ENCODE data around the gene PREX1.

PREX1 gene

GRCh38 chr20:48597521-48598302 lies 230.1 kb downstream of the PREX1 start:
- in situ Hi-C loops (cut with HindIII; ENCODE audit: low pct_unique_long_range_greater_than_20kb, low sequenced_read_pairs) = no loop called here
- no peak for TF ChIP-seq JUND (IDR thresholded peaks at IDR 0.05; ENCODE audit: low read depth)
- peak in 1 of 2 experiments; percentile 38 for DNase-seq (ENCODE audit: low read depth in 1 of 2, low spot score in 1 of 2)

- TF ChIP-seq JUND (IDR thresholded peaks at IDR 0.05; ENCODE audit: low read depth) = no peak
- in situ Hi-C loops (cut with HindIII; ENCODE audit: low pct_unique_long_range_greater_than_20kb, low sequenced_read_pairs) = no loop called here
- DNase-seq (ENCODE audit: low read depth in 1 of 2, low spot score in 1 of 2) = no peak
Measured at GRCh38 chr20:48596334-48596898, 231.4 kb downstream of the PREX1 start.

GRCh38 chr20:48595495-48596333 lies 232.1 kb downstream of the PREX1 start:
- no peak for DNase-seq (ENCODE audit: low read depth in 1 of 2, low spot score in 1 of 2)
- in situ Hi-C loops (cut with HindIII; ENCODE audit: low pct_unique_long_range_greater_than_20kb, low sequenced_read_pairs) = no loop called here
- no peak for TF ChIP-seq JUND (IDR thresholded peaks at IDR 0.05; ENCODE audit: low read depth)

DNA sequence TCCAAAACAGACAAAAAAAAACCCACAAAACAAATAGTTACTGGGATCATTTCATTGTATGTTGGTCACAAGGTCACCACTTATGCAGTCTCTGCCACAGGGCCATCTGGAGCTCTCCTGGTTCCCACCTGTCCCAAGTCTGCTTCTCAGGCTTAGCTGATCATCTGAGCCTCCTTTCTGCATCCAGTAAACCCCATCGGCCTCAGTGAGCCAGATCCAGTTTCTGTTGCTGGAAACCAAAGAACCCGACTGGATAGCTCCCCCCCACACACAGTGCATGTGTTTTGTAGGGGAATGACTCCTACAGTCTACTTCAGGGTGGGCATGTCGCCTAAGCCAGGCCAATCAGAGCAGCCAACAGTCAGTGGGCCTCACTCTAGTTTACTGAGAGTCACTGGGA lies 233.3 kb downstream of the PREX1 start:
- no peak for DNase-seq (ENCODE audit: low read depth in 1 of 2, low spot score in 1 of 2)
- TF ChIP-seq JUND (IDR thresholded peaks at IDR 0.05; ENCODE audit: low read depth) = no peak
- in situ Hi-C loops (cut with HindIII; ENCODE audit: low pct_unique_long_range_greater_than_20kb, low sequenced_read_pairs) = no loop called here

- no peak for DNase-seq (ENCODE audit: low read depth in 1 of 2, low spot score in 1 of 2)
- no peak for TF ChIP-seq JUND (IDR thresholded peaks at IDR 0.05; ENCODE audit: low read depth)
- in situ Hi-C loops (cut with HindIII; ENCODE audit: low pct_unique_long_range_greater_than_20kb, low sequenced_read_pairs) = no loop called here
Measured at GRCh38 chr20:48592107-48592940, 235.5 kb downstream of the PREX1 start.

- in situ Hi-C loops (cut with HindIII; ENCODE audit: low pct_unique_long_range_greater_than_20kb, low sequenced_read_pairs) = no loop called here
- DNase-seq (ENCODE audit: low read depth in 1 of 2, low spot score in 1 of 2) = no peak
- no peak for TF ChIP-seq JUND (IDR thresholded peaks at IDR 0.05; ENCODE audit: low read depth)
Measured at GRCh38 chr20:48586730-48587129, 241.1 kb downstream of the PREX1 start.

- in situ Hi-C loops (cut with HindIII; ENCODE audit: low pct_unique_long_range_greater_than_20kb, low sequenced_read_pairs) = no loop called here
- DNase-seq (ENCODE audit: low read depth in 1 of 2, low spot score in 1 of 2) = no peak
- no peak for TF ChIP-seq JUND (IDR thresholded peaks at IDR 0.05; ENCODE audit: low read depth)
Measured at GRCh38 chr20:48585061-48585870, 242.5 kb downstream of the PREX1 start.

- no peak for DNase-seq (ENCODE audit: low read depth in 1 of 2, low spot score in 1 of 2)
- in situ Hi-C loops (cut with HindIII; ENCODE audit: low pct_unique_long_range_greater_than_20kb, low sequenced_read_pairs) = no loop called here
- no peak for TF ChIP-seq JUND (IDR thresholded peaks at IDR 0.05; ENCODE audit: low read depth)
Measured at GRCh38 chr20:48584391-48585060, 243.3 kb downstream of the PREX1 start.

DNA sequence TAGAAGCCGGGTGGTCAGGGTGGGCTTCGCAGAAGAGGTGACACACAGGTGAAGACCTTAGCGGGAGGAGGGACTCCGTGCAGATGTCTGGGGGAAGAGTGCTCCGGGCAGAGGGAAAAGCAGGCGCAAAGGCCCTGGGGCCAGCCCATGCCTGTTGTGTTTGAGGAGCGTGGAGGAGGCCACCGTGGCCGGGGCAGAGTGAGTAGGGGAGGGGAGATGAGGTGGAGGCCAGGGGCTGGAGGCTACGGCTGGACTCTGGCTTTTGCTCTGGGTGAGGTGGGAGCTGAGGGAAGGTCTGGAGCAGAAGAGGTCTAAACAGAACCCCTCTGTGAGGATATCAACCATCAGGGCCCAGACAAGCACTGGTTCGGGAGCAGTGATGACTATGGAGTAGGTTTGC lies 244.0 kb downstream of the PREX1 start:
- no peak for TF ChIP-seq JUND (IDR thresholded peaks at IDR 0.05; ENCODE audit: low read depth)
- no peak for DNase-seq (ENCODE audit: low read depth in 1 of 2, low spot score in 1 of 2)
- in situ Hi-C loops (cut with HindIII; ENCODE audit: low pct_unique_long_range_greater_than_20kb, low sequenced_read_pairs) = no loop called here

- in situ Hi-C loops (cut with HindIII; ENCODE audit: low pct_unique_long_range_greater_than_20kb, low sequenced_read_pairs) = no loop called here
- DNase-seq (ENCODE audit: low read depth in 1 of 2, low spot score in 1 of 2) = no peak
- TF ChIP-seq JUND (IDR thresholded peaks at IDR 0.05; ENCODE audit: low read depth) = no peak
Measured at GRCh38 chr20:48583171-48583570, 244.6 kb downstream of the PREX1 start.

DNA sequence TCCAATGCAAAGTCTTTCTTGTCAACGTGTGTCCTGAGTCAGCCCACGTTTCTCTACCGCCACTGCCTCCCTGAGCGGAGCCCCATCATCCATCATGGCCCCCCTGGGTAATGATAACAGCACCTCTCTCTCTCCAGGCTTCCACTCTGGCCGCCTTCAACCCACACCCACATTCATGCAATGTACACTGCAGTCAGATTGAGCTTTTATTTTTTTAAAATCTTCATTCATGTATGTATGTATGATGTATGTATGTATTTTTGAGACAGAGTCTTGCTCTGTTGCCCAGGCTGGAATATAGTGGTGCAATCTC lies 245.2 kb downstream of the PREX1 start:
- in situ Hi-C loops (cut with HindIII; ENCODE audit: low pct_unique_long_range_greater_than_20kb, low sequenced_read_pairs) = no loop called here
- DNase-seq (ENCODE audit: low read depth in 1 of 2, low spot score in 1 of 2) = no peak
- no peak for TF ChIP-seq JUND (IDR thresholded peaks at IDR 0.05; ENCODE audit: low read depth)

All from T47D (cell line).